ENCODE measurements around the gene COL5A1. TPM values are rescaled to one million over a fixed set of nuclear protein-coding genes. Genes with fewer than 3 reads are reported as not detected.

The COL5A1 gene
- total RNA-seq, 1 donor from 2014 or later, result 12.8 TPM

- DNase-seq (ENCODE audit: low read depth), result no peak
These were observed 192.8 kb downstream of the COL5A1 start for GRCh38 chr9:134834217-134834956.

GRCh38 chr9:134834957-134835419, 193.4 kb downstream of the COL5A1 start:
- no peak for DNase-seq (ENCODE audit: low read depth)

- no peak for DNase-seq (ENCODE audit: low read depth)
These were observed 193.8 kb downstream of the COL5A1 start for GRCh38 chr9:134835448-134835847.

GRCh38 chr9:134835987-134836386, 194.4 kb downstream of the COL5A1 start:
- no peak for DNase-seq (ENCODE audit: low read depth)

GRCh38 chr9:134836406-134836970, 194.9 kb downstream of the COL5A1 start:
- DNase-seq (ENCODE audit: low read depth), result no peak

- DNase-seq (ENCODE audit: low read depth), result no peak
These were observed 195.9 kb downstream of the COL5A1 start for GRCh38 chr9:134837529-134837928.

GRCh38 chr9:134838651-134839454, 197.2 kb downstream of the COL5A1 start:
- DNase-seq (ENCODE audit: low read depth), result no peak

GRCh38 chr9:134839455-134840125, 198.0 kb downstream of the COL5A1 start:
- DNase-seq (ENCODE audit: low read depth), result no peak

- no peak for DNase-seq (ENCODE audit: low read depth)
These were observed 198.9 kb downstream of the COL5A1 start for GRCh38 chr9:134840511-134840910.

GRCh38 chr9:134841180-134841904, 199.7 kb downstream of the COL5A1 start:
- DNase-seq (ENCODE audit: low read depth), result no peak

GRCh38 chr9:134842321-134842720, 200.7 kb downstream of the COL5A1 start:
- no peak for DNase-seq (ENCODE audit: low read depth)

- DNase-seq (ENCODE audit: low read depth), result no peak
These were observed 202.1 kb downstream of the COL5A1 start for GRCh38 chr9:134843740-134844139.

- no peak for DNase-seq (ENCODE audit: low read depth)
These were observed 203.2 kb downstream of the COL5A1 start for GRCh38 chr9:134844821-134845220.

- DNase-seq (ENCODE audit: low read depth), result no peak
These were observed 204.6 kb downstream of the COL5A1 start for GRCh38 chr9:134846187-134846586.

- DNase-seq (ENCODE audit: low read depth), result no peak
These were observed 205.1 kb downstream of the COL5A1 start for GRCh38 chr9:134846699-134847098.

GRCh38 chr9:134847138-134847537, 205.5 kb downstream of the COL5A1 start:
- no peak for DNase-seq (ENCODE audit: low read depth)

GRCh38 chr9:134847752-134848432, 206.3 kb downstream of the COL5A1 start:
- no peak for DNase-seq (ENCODE audit: low read depth)

GRCh38 chr9:134848504-134848903, 206.9 kb downstream of the COL5A1 start:
- no peak for DNase-seq (ENCODE audit: low read depth)

- no peak for DNase-seq (ENCODE audit: low read depth)
These were observed 209.0 kb downstream of the COL5A1 start for GRCh38 chr9:134850611-134851010.

- DNase-seq (ENCODE audit: low read depth), result no peak
These were observed 209.4 kb downstream of the COL5A1 start for GRCh38 chr9:134851020-134851419.

Data from renal cortical epithelial cell (primary cell).